ENCODE data around the gene CXCL13. TPM values are rescaled to one million over a fixed set of nuclear protein-coding genes. Genes with fewer than 3 reads are reported as not detected.

The CXCL13 gene
- total RNA-seq, 2 experiments from 2014 or later, result not detected

Other genes starting within 250 kb of the CXCL13 start
- 100 to 1,000 TPM; 324 to 341 TPM for gene CNOT6L, start 213.5 kb downstream of the CXCL13 start, total RNA-seq